DMS53 (cell line): ENCODE data around the gene SLC17A1.
A peak's percentile ranks its signal among the peaks of the same experiment; 100 is the strongest.
"Not testable (repeated sequence)": the region's sequence is repeated elsewhere in the genome, so short reads cannot be mapped to it uniquely, and the experiment has no call there.

Source experiments
- DNase-seq: peaks from one replicate; lab custom pipeline; 2025; lab: John Stamatoyannopoulos, UW

The SLC17A1 gene

DNA sequence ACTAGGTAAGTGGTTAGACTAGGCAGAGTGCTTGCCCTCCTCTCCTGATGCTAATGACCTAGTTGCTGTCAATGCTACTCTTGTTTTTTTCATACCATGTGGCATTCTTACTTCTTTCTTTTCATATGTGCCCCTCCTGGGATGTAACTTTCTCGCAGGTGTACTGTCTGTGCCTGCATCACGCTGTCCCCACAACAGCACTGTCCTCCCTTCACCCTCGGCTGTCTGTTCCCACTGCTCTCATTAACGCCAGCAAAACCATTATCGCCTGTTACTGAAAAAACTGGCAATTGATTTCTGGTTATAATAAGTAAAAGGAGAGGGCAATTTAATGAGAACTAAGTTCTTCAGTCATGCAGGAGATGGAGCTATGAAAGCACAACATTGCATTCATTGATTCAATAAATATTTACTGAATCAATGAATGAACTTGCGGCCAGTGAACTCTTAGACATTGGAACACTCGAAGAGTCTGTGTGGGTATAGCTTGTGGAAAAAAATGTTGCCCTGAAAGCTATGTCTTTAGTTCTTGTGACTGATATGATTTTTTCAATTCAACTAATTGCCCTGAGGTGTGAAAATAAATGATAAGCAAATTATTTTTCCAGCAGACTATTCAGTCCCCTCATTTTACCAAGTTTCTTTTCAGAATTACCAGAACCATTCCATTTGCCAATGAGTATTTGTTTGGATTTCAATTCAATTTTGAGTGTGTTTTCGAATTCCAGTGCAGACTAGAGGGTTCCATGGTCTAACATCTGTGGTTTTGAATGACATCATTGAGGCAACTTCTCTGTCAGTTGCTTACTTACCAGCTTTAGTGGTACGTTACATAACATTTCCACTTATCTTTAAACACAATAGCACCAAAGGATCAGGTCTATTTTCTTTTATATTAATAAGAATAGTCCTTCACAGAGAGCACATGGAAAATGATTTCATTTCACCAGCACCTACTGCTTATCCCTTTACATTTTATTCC is 75.2 kb downstream of the SLC17A1 start:
- no peak for DNase-seq

DNA sequence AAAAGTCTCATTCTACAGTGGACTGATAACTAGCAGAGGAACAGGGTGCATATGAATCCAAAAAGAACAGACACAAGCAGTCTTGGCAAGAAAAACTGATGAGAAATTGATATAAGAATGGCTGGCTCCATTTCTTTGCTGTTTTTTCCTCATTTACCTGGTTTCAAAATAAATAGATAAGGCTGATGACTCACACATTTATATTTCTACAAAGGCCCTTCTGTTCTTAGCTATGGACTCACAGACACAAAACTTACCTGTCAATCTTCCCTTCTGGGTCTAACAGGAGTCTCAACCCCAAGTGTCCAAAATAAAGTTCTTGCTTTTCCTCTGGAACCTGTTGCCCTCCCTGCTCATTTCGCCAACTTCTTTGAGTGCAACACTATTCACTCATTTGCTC is 76.4 kb downstream of the SLC17A1 start:
- DNase-seq, result peak; percentile 18

DNA sequence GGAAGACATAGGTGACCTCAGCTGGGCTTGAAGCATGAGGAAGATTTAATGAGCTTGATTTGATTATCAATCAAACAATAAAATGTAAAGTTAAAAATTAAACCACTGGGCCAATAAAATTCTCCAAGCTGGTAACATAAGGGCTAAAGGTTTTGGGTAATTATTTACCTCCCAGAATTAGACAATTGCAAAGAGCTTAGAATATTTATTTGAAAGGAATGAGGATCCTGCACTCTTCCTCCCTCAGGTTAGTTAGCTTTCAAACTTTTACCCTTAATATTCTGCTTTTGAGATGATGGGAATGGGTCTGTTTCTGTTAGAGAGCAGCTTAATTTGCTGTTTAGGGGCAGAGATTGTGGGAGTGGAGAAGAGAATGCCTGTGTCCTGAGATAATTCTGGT is 77.3 kb downstream of the SLC17A1 start, which contains the start of gene SLC17A4:
SLC17A4 (plus strand) TSS at position 208 of the 400 bp plus-strand sequence. CDS start 7,221 bp downstream, outside the sequence.
- DNase-seq, result no peak

DNA sequence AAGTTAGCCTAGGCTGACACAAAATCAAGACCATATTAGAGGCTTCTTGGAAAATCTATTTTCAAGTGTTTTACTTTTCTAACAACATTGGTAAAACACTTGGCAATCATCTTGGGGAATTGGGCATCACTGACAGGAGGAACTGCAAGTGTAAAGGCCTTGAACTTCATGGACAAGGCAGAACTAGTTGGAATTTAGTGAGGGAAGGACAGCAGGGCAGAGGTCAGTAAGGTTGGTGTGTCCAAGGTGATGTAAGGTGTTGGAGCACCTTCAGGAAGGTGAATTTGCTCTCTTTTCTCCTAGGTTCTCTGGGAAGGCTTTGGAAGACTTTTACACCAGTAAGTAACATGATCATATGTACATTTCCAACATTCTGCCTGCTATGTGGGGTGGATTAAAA is 78.8 kb downstream of the SLC17A1 start:
- DNase-seq, result no peak

DNA sequence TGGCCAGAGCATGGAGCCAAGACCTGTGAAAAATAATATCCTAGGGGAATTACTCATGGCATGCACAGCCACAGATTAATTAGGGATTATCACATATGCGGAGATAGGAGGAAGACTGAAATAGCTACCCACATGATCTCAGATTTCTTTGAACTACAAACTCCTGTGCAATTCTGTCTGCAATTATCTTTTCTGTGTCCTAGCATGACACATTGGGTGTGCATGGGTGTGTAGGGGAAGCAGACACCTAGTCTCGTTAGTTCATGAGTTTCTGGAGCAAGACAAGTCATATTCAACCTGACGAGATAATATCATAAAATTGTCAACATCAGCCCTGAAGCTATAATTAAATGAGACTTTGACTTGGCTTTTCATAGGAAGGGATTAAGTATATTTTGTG is 80.9 kb downstream of the SLC17A1 start:
- DNase-seq, result no peak

DNA sequence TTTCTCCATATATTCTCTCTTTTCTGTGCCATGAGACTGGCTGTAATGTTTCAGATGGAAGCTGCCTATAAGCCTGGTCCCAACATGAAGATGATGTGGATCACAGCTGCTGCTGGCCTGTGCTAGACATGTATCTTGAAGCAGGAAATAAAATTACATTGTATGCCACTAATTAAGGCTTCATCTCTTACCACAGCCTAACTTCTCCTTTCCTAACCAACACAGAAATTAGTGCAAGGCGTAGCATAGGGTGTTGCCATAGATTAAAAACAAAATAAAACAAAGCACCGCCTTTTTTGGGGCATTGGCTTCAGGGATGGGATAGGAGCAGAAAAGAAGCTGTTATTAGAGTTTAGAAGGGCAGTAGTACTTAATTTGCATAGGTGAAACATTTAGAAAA is 82.0 kb downstream of the SLC17A1 start:
- no peak for DNase-seq

DNA sequence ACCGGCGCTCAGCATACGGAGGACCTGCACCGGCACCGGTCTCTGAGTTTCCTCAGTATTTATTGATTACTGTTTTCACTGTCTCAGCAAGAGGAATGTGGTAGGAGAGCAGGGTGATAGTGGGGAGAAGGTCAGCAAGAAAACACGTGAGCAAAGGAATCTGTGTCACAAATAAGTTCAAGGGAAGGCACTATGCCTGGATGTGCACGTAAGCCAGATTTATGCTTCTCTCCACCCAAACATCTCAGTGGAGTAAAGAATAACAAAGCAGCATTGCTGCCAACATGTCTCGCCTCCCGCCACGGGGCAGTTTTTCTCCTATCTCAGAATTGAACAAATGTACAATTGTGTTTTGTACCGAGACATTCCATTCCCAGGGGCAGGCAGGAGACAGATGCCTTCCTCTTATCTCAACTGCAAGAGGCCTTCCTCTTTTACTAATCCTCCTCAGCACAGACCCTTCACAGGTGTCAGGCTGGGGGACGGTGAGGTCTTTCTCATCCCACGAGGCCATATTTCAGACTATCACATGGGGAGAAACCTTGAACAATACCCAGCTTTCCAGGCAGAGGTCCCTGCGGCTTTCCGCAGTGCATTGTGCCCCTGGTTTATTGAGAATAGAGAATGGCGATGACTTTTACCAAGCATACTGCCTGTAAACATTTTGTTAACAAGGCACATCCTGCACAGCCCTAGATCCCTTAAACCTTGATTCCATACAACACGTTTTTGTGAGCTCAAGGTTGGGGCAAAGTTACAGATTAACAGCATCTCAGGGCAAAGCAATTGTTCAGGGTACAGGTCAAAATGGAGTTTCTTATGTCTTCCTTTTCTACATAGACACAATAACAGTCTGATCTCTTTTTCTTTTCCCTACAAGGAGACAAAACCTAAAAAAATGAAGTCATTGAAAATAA is 83.0 kb downstream of the SLC17A1 start:
- not testable (repeated sequence) for DNase-seq

DNA sequence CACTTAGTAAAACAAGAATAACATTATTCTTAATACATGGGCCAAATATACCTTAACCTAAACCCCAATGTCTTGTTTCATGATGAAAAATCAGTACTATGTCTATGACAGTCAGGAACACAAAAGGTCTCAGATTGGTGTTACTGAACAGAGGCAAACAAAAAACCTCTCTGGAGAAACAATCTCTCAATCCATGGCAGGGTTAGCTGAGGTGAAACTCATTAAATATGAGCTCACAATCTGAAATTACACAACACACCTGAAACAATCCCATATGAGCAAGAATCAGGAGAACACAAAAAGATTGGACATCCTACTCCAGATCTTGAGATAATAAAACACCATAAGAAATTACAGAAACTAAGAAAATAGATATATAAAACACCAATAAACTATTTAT is 83.8 kb downstream of the SLC17A1 start:
- DNase-seq, result no peak

DNA sequence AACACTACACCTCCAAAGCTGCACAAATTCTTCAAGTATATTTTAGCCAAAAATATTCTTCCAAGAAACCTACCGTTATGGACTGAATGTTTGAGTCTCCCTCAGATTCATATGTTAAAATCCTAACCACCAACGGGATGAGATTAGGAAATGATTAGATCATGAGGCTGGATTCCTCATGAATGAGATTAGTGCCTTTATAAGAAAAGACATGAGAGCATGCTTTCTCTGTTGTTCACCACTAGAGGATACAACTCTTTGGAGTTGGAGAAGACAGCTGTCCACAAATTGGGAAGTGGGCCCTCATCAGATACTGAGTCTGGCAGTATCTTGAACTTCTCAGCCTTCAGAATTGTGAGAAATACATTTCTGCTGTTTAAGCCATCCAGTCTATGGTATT is 84.4 kb downstream of the SLC17A1 start:
- DNase-seq, result no peak

DNA sequence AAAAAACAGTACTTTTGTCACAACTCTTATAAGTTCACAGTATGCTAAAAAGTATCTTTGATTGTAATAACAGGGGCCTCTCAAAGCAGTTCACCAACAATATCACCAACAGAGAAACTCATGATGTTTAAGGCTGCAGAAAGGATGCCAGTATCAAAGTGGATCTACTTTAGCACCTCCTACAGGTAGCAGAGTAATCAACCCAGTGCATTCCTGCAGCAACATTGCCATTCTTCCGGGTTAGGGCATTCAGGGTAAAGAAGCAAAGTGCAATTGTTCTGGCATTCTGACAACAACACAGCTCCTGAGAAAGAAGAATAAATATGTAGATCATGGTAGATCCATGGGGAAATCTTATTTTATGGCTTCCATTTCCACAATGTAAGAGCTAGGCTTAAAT is 84.9 kb downstream of the SLC17A1 start:
- no peak for DNase-seq

DNA sequence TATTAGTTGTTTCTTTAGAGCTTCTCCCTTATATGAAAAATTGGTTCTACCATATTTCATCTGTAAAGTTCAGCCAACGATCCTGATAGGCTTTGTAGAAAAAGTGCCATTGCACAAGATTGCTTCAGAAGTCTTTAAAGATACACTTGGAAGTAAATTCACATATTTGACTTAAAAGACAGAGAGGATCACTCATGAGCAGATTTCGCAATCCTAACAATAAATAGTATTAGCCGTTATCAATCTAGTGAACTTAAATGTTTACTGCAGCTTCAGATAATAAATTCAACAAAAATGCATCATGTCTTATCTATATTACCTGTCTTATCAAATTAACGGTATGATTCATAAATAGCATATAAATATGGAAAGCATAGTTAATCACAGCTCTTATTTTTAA is 86.0 kb downstream of the SLC17A1 start:
- no peak for DNase-seq

DNA sequence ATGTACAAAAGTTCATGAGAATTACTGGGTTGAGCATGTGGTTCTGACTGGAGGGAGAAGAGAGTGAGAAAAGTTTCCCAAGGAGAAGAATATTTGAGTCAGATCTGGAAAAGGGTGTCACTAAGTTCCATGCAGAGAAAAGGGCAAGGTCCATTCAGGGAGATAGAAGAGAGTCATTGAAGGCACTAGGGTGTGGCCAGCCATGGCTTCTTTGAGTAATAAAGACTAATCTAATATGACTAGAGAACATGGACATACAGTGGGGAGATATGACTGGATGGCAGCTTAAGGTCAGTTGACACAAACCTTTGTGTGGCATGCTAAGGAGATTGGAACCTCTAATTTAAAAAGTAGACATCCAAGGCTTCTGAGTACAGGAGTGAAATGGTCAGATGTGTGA is 88.0 kb downstream of the SLC17A1 start:
- DNase-seq, result no peak

DNA sequence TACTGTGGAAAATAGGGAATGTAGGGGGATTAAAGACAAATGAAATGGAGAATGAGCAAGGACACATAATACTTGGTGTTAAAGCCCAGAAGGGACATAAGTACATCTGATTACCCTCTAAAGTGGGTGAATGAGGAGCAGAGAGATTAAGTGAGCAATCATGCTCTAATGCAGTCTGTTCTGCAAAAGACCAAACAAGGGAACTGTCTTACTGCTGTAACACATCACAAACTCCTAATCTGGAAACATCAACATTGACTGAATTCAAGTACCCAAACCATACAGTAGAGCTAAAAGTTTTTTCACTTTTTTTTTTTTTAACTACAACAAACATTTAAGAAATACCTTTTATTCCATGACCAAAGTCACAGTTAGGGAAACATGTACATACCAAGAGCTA is 96.6 kb downstream of the SLC17A1 start:
- DNase-seq, result no peak
